Cardiac fibroblast (primary cell): ENCODE data around the gene MAD2L2.

ENCODE experiments used
- DNase-seq, 2 donors: peaks; one replicate each; pipeline versions ENCODE4 v3.0.0 to v3.0.0-alpha.2; 2010; ENCODE audit warnings: low read depth in 2 of 2
- H3K4me3 ChIP-seq, 2 donors: replicated peaks in 1 of 2; 1 replicate in 1 of 2; 2 replicates in 1 of 2; pipeline ENCODE4 v1.5.1; 2011; ENCODE audit warnings: low read depth in 2 of 2, low read length in 2 of 2, mild to moderate bottlenecking in 2 of 2, moderate library complexity in 1 of 2
- CTCF ChIP-seq: IDR thresholded peaks from one replicate; pipeline ENCODE4 v1.5.1; 2011; ENCODE audit warnings: low read depth, mild to moderate bottlenecking, low read length, inconsistent platforms

Gene MAD2L2

GRCh38 chr1:11673089-11673769 lies 7.7 kb downstream of the MAD2L2 start:
- no peak overlapping the region for H3K4me3 ChIP-seq
- no peak for TF ChIP-seq CTCF
- no peak for DNase-seq

GRCh38 chr1:11671544-11672286 lies 9.2 kb downstream of the MAD2L2 start:
- DNase-seq, result no peak
- H3K4me3 ChIP-seq, result no peak overlapping the region
- TF ChIP-seq CTCF, result no peak

GRCh38 chr1:11671205-11671543 lies 9.8 kb downstream of the MAD2L2 start:
- DNase-seq, result no peak
- no peak overlapping the region for H3K4me3 ChIP-seq
- no peak for TF ChIP-seq CTCF

GRCh38 chr1:11670747-11671146 lies 10.2 kb downstream of the MAD2L2 start:
- no peak for DNase-seq
- H3K4me3 ChIP-seq, result no peak overlapping the region
- TF ChIP-seq CTCF, result no peak

- no peak overlapping the region for H3K4me3 ChIP-seq
- no peak for TF ChIP-seq CTCF
- no peak for DNase-seq
These were observed 12.4 kb downstream of the MAD2L2 start for GRCh38 chr1:11668516-11668915.

- peak overlapping the region; percentile 41 to 45 for H3K4me3 ChIP-seq
- no peak for TF ChIP-seq CTCF
- DNase-seq, result peak; percentile 22 to 40
These were observed 16.4 kb downstream of the MAD2L2 start for GRCh38 chr1:11664336-11665065.
